BLaER1 (cell line): Measurements from ENCODE around the gene SLC16A10.

Source experiments
- H3K27ac ChIP-seq: shearing (Covaris generic); formaldehyde crosslinking; 2 replicates; pipeline ENCODE4 v1.8.1; 2022
- H3K27me3 ChIP-seq: shearing (Covaris generic); formaldehyde crosslinking; 2 replicates; pipeline ENCODE4 v1.8.1; 2022
- H3K36me3 ChIP-seq: shearing (Covaris generic); formaldehyde crosslinking; 2 replicates; pipeline ENCODE4 v1.8.1; 2022
- H3K4me1 ChIP-seq: shearing (Covaris generic); formaldehyde crosslinking; 2 replicates; pipeline ENCODE4 v1.8.1; 2022
- H3K4me2 ChIP-seq: shearing (Covaris generic); formaldehyde crosslinking; 2 replicates; pipeline ENCODE4 v1.8.1; 2022
- H3K4me3 ChIP-seq: shearing (Covaris generic); formaldehyde crosslinking; 2 replicates; pipeline ENCODE4 v1.8.1; 2022
- H3K9ac ChIP-seq: shearing (Covaris generic); formaldehyde crosslinking; 2 replicates; pipeline ENCODE4 v1.8.1; 2022
- H3K9me3 ChIP-seq: shearing (Covaris generic); formaldehyde crosslinking; 2 replicates; pipeline ENCODE4 v1.8.1; 2022
- H4K20me1 ChIP-seq: shearing (Covaris generic); formaldehyde crosslinking; 2 replicates; pipeline ENCODE4 v1.8.1; 2022
- Cebpa-rat ChIP-seq: shearing (Covaris generic); IDR thresholded peaks from 2 replicates; pipeline ENCODE4 v1.8.1; 2022

The SLC16A10 gene

GRCh38 chr6:111068109-111068865 is 19.0 kb upstream of the SLC16A10 start:
- no peak for TF ChIP-seq Cebpa-rat

GRCh38 chr6:111068866-111069234 is 18.5 kb upstream of the SLC16A10 start:
- Histone ChIP-seq H3K36me3 (no peaks in the 10 kb centered on the region), H3K27me3 (no peaks in the 10 kb centered on the region), H3K4me2 (no peak overlapping the region), H3K9me3 (peaks cover 3% of the 10 kb centered on the region), H4K20me1 (no peaks in the 10 kb centered on the region), H3K4me3 (no peak overlapping the region), H3K27ac (no peak overlapping the region), H3K4me1 (peaks cover 27% of the 10 kb centered on the region), H3K9ac (no peak overlapping the region)
- no peak for TF ChIP-seq Cebpa-rat

More at GRCh38 chr6:111068109-111068865, 19.0 kb upstream of the SLC16A10 start:
- H3K4me1 ChIP-seq: peaks cover 27% of the 10 kb centered on the region
- no peak overlapping the region for H3K27ac ChIP-seq
- peaks cover 7% of the 10 kb centered on the region for H3K9me3 ChIP-seq
- no peak overlapping the region for H3K4me3 ChIP-seq
- H4K20me1 ChIP-seq: no peaks in the 10 kb centered on the region
- H3K27me3 ChIP-seq: no peaks in the 10 kb centered on the region
- no peak overlapping the region for H3K9ac ChIP-seq
- no peak overlapping the region for H3K4me2 ChIP-seq
- no peaks in the 10 kb centered on the region for H3K36me3 ChIP-seq

GRCh38 chr6:111069382-111070104 is 17.8 kb upstream of the SLC16A10 start:
- Histone ChIP-seq H4K20me1 (no peaks in the 10 kb centered on the region), H3K4me1 (peaks cover 27% of the 10 kb centered on the region), H3K36me3 (no peaks in the 10 kb centered on the region), H3K4me3 (no peak overlapping the region), H3K27me3 (no peaks in the 10 kb centered on the region), H3K27ac (no peak overlapping the region), H3K9me3 (no peaks in the 10 kb centered on the region), H3K9ac (no peak overlapping the region), H3K4me2 (no peak overlapping the region)
- TF ChIP-seq Cebpa-rat: no peak

GRCh38 chr6:111070105-111071005 is 16.9 kb upstream of the SLC16A10 start:
- Histone ChIP-seq H4K20me1 (no peaks in the 10 kb centered on the region), H3K36me3 (no peaks in the 10 kb centered on the region), H3K4me1 (peaks cover 22% of the 10 kb centered on the region), H3K9me3 (no peaks in the 10 kb centered on the region), H3K27me3 (no peaks in the 10 kb centered on the region), H3K4me3 (no peak overlapping the region), H3K9ac (no peak overlapping the region), H3K27ac (no peak overlapping the region), H3K4me2 (no peak overlapping the region)
- TF ChIP-seq Cebpa-rat: no peak

- Histone ChIP-seq H3K27ac (no peak overlapping the region), H3K9ac (no peak overlapping the region), H3K4me1 (0 out of 2 replicates have a peak, but pooled peaks cover 3% of the 10 kb centered on the region), H3K4me2 (no peak overlapping the region), H3K4me3 (no peak overlapping the region), H4K20me1 (no peaks in the 10 kb centered on the region), H3K27me3 (no peaks in the 10 kb centered on the region), H3K9me3 (no peaks in the 10 kb centered on the region), H3K36me3 (no peaks in the 10 kb centered on the region)
- TF ChIP-seq Cebpa-rat: no peak
Measured at GRCh38 chr6:111072801-111073360, 14.4 kb upstream of the SLC16A10 start.

- H3K27me3 ChIP-seq: no peaks in the 10 kb centered on the region
- no peak overlapping the region for H3K27ac ChIP-seq
- no peaks in the 10 kb centered on the region for H3K4me1 ChIP-seq
- H3K4me3 ChIP-seq: no peak overlapping the region
- H3K9me3 ChIP-seq: no peaks in the 10 kb centered on the region
- H4K20me1 ChIP-seq: no peaks in the 10 kb centered on the region
- no peak overlapping the region for H3K4me2 ChIP-seq
- TF ChIP-seq Cebpa-rat: no peak
- no peaks in the 10 kb centered on the region for H3K36me3 ChIP-seq
- H3K9ac ChIP-seq: no peak overlapping the region
Measured at GRCh38 chr6:111074311-111074710, 13.0 kb upstream of the SLC16A10 start.

- H4K20me1 ChIP-seq: no peaks in the 10 kb centered on the region
- H3K9me3 ChIP-seq: no peaks in the 10 kb centered on the region
- H3K27me3 ChIP-seq: no peaks in the 10 kb centered on the region
- no peak overlapping the region for H3K4me3 ChIP-seq
- H3K27ac ChIP-seq: no peak overlapping the region
- H3K4me1 ChIP-seq: no peaks in the 10 kb centered on the region
- no peaks in the 10 kb centered on the region for H3K36me3 ChIP-seq
- TF ChIP-seq Cebpa-rat: no peak
- no peak overlapping the region for H3K9ac ChIP-seq
- no peak overlapping the region for H3K4me2 ChIP-seq
Measured at GRCh38 chr6:111076024-111076695, 11.1 kb upstream of the SLC16A10 start.

GRCh38 chr6:111080698-111081097 is 6.6 kb upstream of the SLC16A10 start:
- no peak overlapping the region for H3K4me2 ChIP-seq
- no peak overlapping the region for H3K4me3 ChIP-seq
- no peaks in the 10 kb centered on the region for H4K20me1 ChIP-seq
- H3K36me3 ChIP-seq: no peaks in the 10 kb centered on the region
- no peaks in the 10 kb centered on the region for H3K4me1 ChIP-seq
- H3K27ac ChIP-seq: no peak overlapping the region
- no peak for TF ChIP-seq Cebpa-rat
- H3K9me3 ChIP-seq: no peaks in the 10 kb centered on the region
- no peaks in the 10 kb centered on the region for H3K27me3 ChIP-seq
- H3K9ac ChIP-seq: no peak overlapping the region

- H3K9me3 ChIP-seq: no peaks in the 10 kb centered on the region
- no peaks in the 10 kb centered on the region for H3K36me3 ChIP-seq
- no peak overlapping the region for H3K27ac ChIP-seq
- H3K4me3 ChIP-seq: peak overlapping the region; percentile 76
- H3K9ac ChIP-seq: peak overlapping the region; percentile 72; the same call in 1 of the 2 replicates
- H4K20me1 ChIP-seq: no peaks in the 10 kb centered on the region
- no peak for TF ChIP-seq Cebpa-rat
- H3K4me1 ChIP-seq: peaks cover 16% of the 10 kb centered on the region; the same call in 1 of the 2 replicates
- H3K27me3 ChIP-seq: peaks cover 40% of the 10 kb centered on the region
- H3K4me2 ChIP-seq: peak overlapping the region; percentile 86
Measured at GRCh38 chr6:111086685-111087084, 618 bp upstream of the SLC16A10 start.
